Epithelial cell of esophagus (primary cell): ENCODE data around the gene ACTMAP.
"Not testable (repeated sequence)": the region's sequence is repeated elsewhere in the genome, so short reads cannot be mapped to it uniquely, and the experiment has no call there.

Source experiments
- DNase-seq: peaks from one replicate; pipeline ENCODE4 v3.0.0; 2010; ENCODE audit warnings: low read depth
- H3K4me3 ChIP-seq: 2 replicates; pipeline ENCODE4 v1.5.1; 2011; ENCODE audit warnings: mild to moderate bottlenecking, low read length, control low read depth
- CTCF ChIP-seq: IDR thresholded peaks from 2 replicates; pipeline ENCODE4 v1.5.1; 2011; ENCODE audit warnings: low read depth, mild to moderate bottlenecking, low read length, control low read depth, inconsistent platforms; ENCODE audit not compliant: insufficient read depth; ENCODE audit errors: missing control alignments

ACTMAP gene

GRCh38 chr19:40775632-40776022 lies 25.4 kb upstream of the ACTMAP start:
- H3K4me3 ChIP-seq: no peak overlapping the region
- DNase-seq: no peak
- TF ChIP-seq CTCF: no peak

- H3K4me3 ChIP-seq: no peak within 1 kb of the TSS
- no peak for TF ChIP-seq CTCF
- peak; percentile 18 for DNase-seq
Observed at GRCh38 chr19:40774916-40775631, 24.8 kb upstream of the ACTMAP start, which contains the start of gene MIA. MIA (plus strand) TSS chr19:40775521; CDS start chr19:40775543, 22 bp downstream.

- DNase-seq, H3K4me3 ChIP-seq: not testable (repeated sequence)
Observed at GRCh38 chr19:40771101-40771862, 21.0 kb upstream of the ACTMAP start.

- no peak for DNase-seq
- H3K4me3 ChIP-seq: no peak overlapping the region
- TF ChIP-seq CTCF: no peak
Observed at GRCh38 chr19:40768869-40769268, 18.6 kb upstream of the ACTMAP start.

GRCh38 chr19:40766385-40766784 lies 16.1 kb upstream of the ACTMAP start:
- not testable (repeated sequence) for H3K4me3 ChIP-seq, DNase-seq

GRCh38 chr19:40763963-40764362 lies 13.7 kb upstream of the ACTMAP start:
- H3K4me3 ChIP-seq: no peak overlapping the region
- DNase-seq: no peak
- TF ChIP-seq CTCF: no peak

- H3K4me3 ChIP-seq: no peak overlapping the region
- DNase-seq: no peak
- TF ChIP-seq CTCF: no peak
Observed at GRCh38 chr19:40763526-40763925, 13.2 kb upstream of the ACTMAP start.
